Choroid plexus epithelial cell (primary cell): Measurements from ENCODE around the gene ALG9.
"Not testable (repeated sequence)": the region's sequence is repeated elsewhere in the genome, so short reads cannot be mapped to it uniquely, and the experiment has no call there.

ENCODE experiments used
- DNase-seq: peaks from one replicate; pipeline ENCODE4 v3.0.0-alpha.2; 2010; ENCODE audit warnings: low read depth
- H3K4me3 ChIP-seq: 2 replicates; pipeline ENCODE4 v1.5.1; 2011; ENCODE audit warnings: low read depth, mild to moderate bottlenecking, control low read depth, low read length, moderate library complexity
- CTCF ChIP-seq: conservative IDR thresholded peaks from 2 replicates; pipeline ENCODE4 v1.5.1; 2011; ENCODE audit warnings: low read depth, mild to moderate bottlenecking, control low read depth, inconsistent platforms, low read length, moderate library complexity

Gene ALG9

GRCh38 chr11:111908639-111909305 is 37.4 kb upstream of the ALG9 start:
- TF ChIP-seq CTCF = no peak
- H3K4me3 ChIP-seq = no peak overlapping the region
- DNase-seq = no peak

- DNase-seq = no peak
- no peak overlapping the region for H3K4me3 ChIP-seq
- TF ChIP-seq CTCF = no peak
Measured at GRCh38 chr11:111906680-111907079, 35.3 kb upstream of the ALG9 start.

DNA sequence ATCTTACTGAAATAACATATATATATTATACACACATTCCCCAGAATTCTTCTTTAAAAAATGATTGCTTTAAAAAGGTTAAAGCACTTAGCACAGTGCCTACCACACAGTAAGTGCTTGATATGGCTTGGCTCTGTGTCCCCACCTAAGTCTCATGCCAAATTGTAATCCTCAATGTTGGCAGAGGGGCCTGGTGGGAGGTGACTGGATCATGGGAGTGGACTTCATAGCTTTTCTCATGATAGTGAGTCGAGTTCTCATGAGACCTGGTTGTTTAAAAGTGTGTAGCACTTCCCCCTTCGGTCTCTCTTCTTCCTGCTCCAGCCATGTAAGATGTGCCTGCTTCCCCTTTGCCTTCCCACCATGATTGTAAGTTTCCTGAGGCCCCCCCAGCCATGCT is 34.0 kb upstream of the ALG9 start:
- DNase-seq = no peak
- TF ChIP-seq CTCF = no peak
- H3K4me3 ChIP-seq = no peak overlapping the region

DNA sequence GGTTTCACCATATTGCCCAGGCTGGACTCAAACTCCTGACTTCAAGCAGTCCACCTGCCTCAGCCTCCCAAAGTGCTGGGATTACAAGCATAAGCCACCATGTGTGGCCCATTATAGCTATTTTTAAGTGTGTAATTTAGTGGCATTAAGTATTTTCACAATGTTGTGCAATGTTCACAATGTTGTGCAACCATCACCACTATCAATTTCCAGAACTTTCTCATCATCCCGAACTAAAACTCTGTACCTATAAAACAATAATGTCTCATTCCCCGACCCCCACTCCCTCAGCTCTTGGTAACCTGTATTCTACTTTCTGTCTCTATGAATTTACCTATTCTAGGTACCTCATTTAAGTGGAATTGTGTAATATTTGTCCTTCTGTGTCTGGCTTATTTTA is 15.5 kb upstream of the ALG9 start:
- no peak for DNase-seq
- H3K4me3 ChIP-seq = no peak overlapping the region
- no peak for TF ChIP-seq CTCF

- no peak for TF ChIP-seq CTCF
Measured at GRCh38 chr11:111886032-111886431, 14.7 kb upstream of the ALG9 start.

GRCh38 chr11:111885053-111885452 is 13.7 kb upstream of the ALG9 start:
- not testable (repeated sequence) for H3K4me3 ChIP-seq, DNase-seq

More at GRCh38 chr11:111886032-111886431, 14.7 kb upstream of the ALG9 start:
- DNase-seq = no peak
- H3K4me3 ChIP-seq = no peak overlapping the region

GRCh38 chr11:111882202-111882601 is 10.8 kb upstream of the ALG9 start:
- DNase-seq = no peak
- no peak for TF ChIP-seq CTCF
- no peak overlapping the region for H3K4me3 ChIP-seq
